Caco-2 (cell line): ENCODE measurements around the gene TSPAN5. TPM values are rescaled to one million over a fixed set of nuclear protein-coding genes. Genes with fewer than 3 reads are reported as not detected.

Source experiments
- BruUV-seq: library from RNA; stranded (reverse); fragments of 400-500 nt; replicated peaks from 2 replicates; lab custom pipeline; 2021; lab: Mats Ljungman, UMichigan
- CTCF ChIA-PET: fragments of 300-600 bp; sonication (Branson Sonifier 250); formaldehyde crosslinking; loops from one replicate; lab custom pipeline; 2022; ENCODE audit warnings: antibody characterized with exemption; lab: Charles Lee
- POLR2A ChIA-PET: fragments of 300-600 bp; sonication (Branson Sonifier 250); formaldehyde crosslinking; loops from one replicate; lab custom pipeline; 2022; ENCODE audit warnings: antibody characterized with exemption; lab: Charles Lee
- DNase-seq, 2 experiments: peaks; one replicate each; pipeline versions ENCODE4 v3.0.0 to v3.0.0-alpha.2; 2020 to 2022
- H3K27me3 ChIP-seq: replicated peaks from 2 replicates; pipeline ENCODE4 v1.6.0; 2011; ENCODE audit warnings: low read length; ENCODE audit not compliant: control insufficient read depth, insufficient read depth
- H3K36me3 ChIP-seq: 2 replicates; pipeline ENCODE4 v1.5.1; 2011; ENCODE audit warnings: low read length; ENCODE audit not compliant: control insufficient read depth, insufficient read depth
- H3K4me1 ChIP-seq: fragments of 250-450 bp; sonication (Bioruptor Pico); 2 replicates; pipeline ENCODE4 v1.5.1; 2020; ENCODE audit warnings: mild to moderate bottlenecking
- H3K4me3 ChIP-seq: 2 replicates; pipeline ENCODE4 v1.5.1; 2011; ENCODE audit warnings: low read depth, mild to moderate bottlenecking, control low read depth, low read length
- H3K9me3 ChIP-seq: fragments of 250-450 bp; sonication (Bioruptor Pico); 2 replicates; pipeline ENCODE4 v1.5.1; 2020; ENCODE audit warnings: mild to moderate bottlenecking, moderate library complexity
- H3K27ac Mint-ChIP-seq: one replicate; pipeline ENCODE4 v1.8.0; 2022; ENCODE audit warnings: mixed read lengths; ENCODE audit not compliant: unreplicated experiment
- H3K27me3 Mint-ChIP-seq: one replicate; pipeline ENCODE4 v1.8.0; 2022; ENCODE audit warnings: mixed read lengths; ENCODE audit not compliant: insufficient read depth, unreplicated experiment
- H3K36me3 Mint-ChIP-seq: one replicate; pipeline ENCODE4 v1.8.0; 2022; ENCODE audit warnings: mild to moderate bottlenecking, mixed read lengths; ENCODE audit not compliant: insufficient read depth, unreplicated experiment
- H3K4me1 Mint-ChIP-seq: one replicate; pipeline ENCODE4 v1.8.0; 2022; ENCODE audit warnings: low read depth, mixed read lengths; ENCODE audit not compliant: unreplicated experiment
- H3K4me3 Mint-ChIP-seq: one replicate; pipeline ENCODE4 v1.8.0; 2022; ENCODE audit warnings: mild to moderate bottlenecking, moderate library complexity, mixed read lengths; ENCODE audit not compliant: unreplicated experiment
- H3K9me3 Mint-ChIP-seq: one replicate; pipeline ENCODE4 v1.8.0; 2022; ENCODE audit warnings: mixed read lengths; ENCODE audit not compliant: unreplicated experiment
- intact Hi-C: fragments of 100-400 bp; cut with micrococcal nuclease; formaldehyde crosslinking; loops from one replicate; pipeline ENCODE4 v1.10.0; 2022; ENCODE audit not compliant: unreplicated experiment
- total RNA-seq: library from RNA; stranded (reverse); gene quantifications from 2 replicates; pipeline ENCODE4 v1.2.3, GENCODE V29; 2022
- TF ChIP-seq, protein P1 (sequence below), 2 experiments: fragments of 200-600 bp in 1 of 2; IDR thresholded peaks; 1 replicate in 1 of 2; 2 replicates in 1 of 2; pipeline versions ENCODE4 v1.5.1 to v1.8.0; 2011 to 2022; ENCODE audit warnings: antibody characterized with exemption in 1 of 2, control low read depth in 1 of 2, inconsistent platforms in 1 of 2, low read depth in 1 of 2, low read length in 1 of 2, mild to moderate bottlenecking in 1 of 2, moderate library complexity in 1 of 2; ENCODE audit not compliant: insufficient read depth in 1 of 2, severe bottlenecking in 1 of 2, unreplicated experiment in 1 of 2

Gene TSPAN5
- total RNA-seq, 1 experiment from 2014 or later: 24.1 TPM

DNA sequence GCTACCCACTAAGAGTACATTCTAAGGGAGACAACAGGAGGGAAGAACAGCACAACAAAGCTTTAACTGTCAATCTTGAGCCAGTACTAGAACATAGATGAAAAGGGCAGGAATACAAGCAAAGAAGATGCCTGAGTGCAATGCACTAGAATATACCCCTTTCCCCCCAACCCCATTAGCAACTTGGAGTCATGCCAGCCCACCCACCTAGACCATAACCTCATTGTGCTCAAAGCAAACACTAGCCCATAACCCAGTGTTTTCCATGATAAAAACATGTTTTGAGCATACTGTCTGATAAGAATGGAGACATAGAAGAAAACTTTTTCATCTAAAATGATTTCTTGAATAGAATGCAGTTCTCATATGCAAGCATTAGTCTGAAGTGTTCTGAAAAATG lies 214.0 kb downstream of the TSPAN5 start:
- intact Hi-C loops: no loop called here
- Histone ChIP-seq H3K4me1 (no peaks in the 10 kb centered on the region), H3K4me3 (no peak overlapping the region), H3K9me3 (no peaks in the 10 kb centered on the region), H3K36me3 (no peaks in the 10 kb centered on the region), H3K27me3 (no peaks in the 10 kb centered on the region)
- no peak overlapping the region for H3K4me3 Mint-ChIP-seq
- H3K27me3 Mint-ChIP-seq: no peaks in the 10 kb centered on the region
- H3K4me1 Mint-ChIP-seq: peaks cover 7% of the 10 kb centered on the region
- TF ChIP-seq, protein P1, sequence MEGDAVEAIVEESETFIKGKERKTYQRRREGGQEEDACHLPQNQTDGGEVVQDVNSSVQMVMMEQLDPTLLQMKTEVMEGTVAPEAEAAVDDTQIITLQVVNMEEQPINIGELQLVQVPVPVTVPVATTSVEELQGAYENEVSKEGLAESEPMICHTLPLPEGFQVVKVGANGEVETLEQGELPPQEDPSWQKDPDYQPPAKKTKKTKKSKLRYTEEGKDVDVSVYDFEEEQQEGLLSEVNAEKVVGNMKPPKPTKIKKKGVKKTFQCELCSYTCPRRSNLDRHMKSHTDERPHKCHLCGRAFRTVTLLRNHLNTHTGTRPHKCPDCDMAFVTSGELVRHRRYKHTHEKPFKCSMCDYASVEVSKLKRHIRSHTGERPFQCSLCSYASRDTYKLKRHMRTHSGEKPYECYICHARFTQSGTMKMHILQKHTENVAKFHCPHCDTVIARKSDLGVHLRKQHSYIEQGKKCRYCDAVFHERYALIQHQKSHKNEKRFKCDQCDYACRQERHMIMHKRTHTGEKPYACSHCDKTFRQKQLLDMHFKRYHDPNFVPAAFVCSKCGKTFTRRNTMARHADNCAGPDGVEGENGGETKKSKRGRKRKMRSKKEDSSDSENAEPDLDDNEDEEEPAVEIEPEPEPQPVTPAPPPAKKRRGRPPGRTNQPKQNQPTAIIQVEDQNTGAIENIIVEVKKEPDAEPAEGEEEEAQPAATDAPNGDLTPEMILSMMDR (IDR thresholded peaks at IDR 0.05; ENCODE audit: insufficient read depth in 1 of 2, low read depth in 1 of 2, low read length in 1 of 2, severe bottlenecking in 1 of 2, unreplicated experiment in 1 of 2): no peak
- POLR2A ChIA-PET: no interaction called here
- CTCF ChIA-PET: no interaction called here
- BruUV-seq: no TSS peak
- H3K36me3 Mint-ChIP-seq: peaks cover 4% of the 10 kb centered on the region
- no peak overlapping the region for H3K27ac Mint-ChIP-seq
- no peak for DNase-seq
- no peaks in the 10 kb centered on the region for H3K9me3 Mint-ChIP-seq

DNA sequence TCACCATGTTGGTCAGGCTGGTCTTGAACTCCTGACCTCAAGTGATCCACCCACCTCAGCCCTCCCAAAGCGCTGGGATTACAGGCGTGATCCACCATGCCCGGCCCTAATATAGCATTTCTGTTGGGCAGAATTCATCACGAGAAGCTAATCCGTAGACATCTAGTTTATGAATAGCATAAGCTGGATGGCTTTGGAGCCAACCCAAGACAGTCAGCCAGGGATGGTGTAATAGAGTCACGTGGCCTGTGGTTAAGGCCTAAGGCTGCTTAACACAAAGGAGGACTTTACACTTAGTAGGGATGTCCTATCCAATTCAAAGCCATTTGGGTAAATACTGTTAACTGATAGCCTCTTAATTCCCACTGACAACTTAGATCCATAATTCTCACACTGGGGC lies 223.6 kb downstream of the TSPAN5 start:
- no peaks in the 10 kb centered on the region for H3K9me3 ChIP-seq
- Mint-ChIP-seq H3K9me3 (no peaks in the 10 kb centered on the region), H3K27me3 (no peaks in the 10 kb centered on the region), H3K4me3 (no peak overlapping the region), H3K4me1 (no peaks in the 10 kb centered on the region), H3K27ac (no peak overlapping the region), H3K36me3 (no peaks in the 10 kb centered on the region)
- H3K4me1 ChIP-seq: no peaks in the 10 kb centered on the region; the same call in 1 of the 2 replicates
- BruUV-seq: no TSS peak
- POLR2A ChIA-PET: no interaction called here
- CTCF ChIA-PET: no interaction called here
- intact Hi-C loops: no loop called here
- TF ChIP-seq, protein P1 (IDR thresholded peaks at IDR 0.05; ENCODE audit: insufficient read depth in 1 of 2, low read depth in 1 of 2, low read length in 1 of 2, severe bottlenecking in 1 of 2, unreplicated experiment in 1 of 2): no peak
- DNase-seq: no peak
- no peak overlapping the region for H3K4me3 ChIP-seq
- H3K27me3 ChIP-seq: no peaks in the 10 kb centered on the region
- H3K36me3 ChIP-seq: no peaks in the 10 kb centered on the region

GRCh38 chr4:98433691-98434090 lies 224.7 kb downstream of the TSPAN5 start:
- ChIA-PET POLR2A (no interaction called here), CTCF (no interaction called here)
- no peak for DNase-seq
- intact Hi-C loops: no loop called here
- Mint-ChIP-seq H3K4me3 (no peak overlapping the region), H3K36me3 (no peaks in the 10 kb centered on the region), H3K27ac (no peak overlapping the region), H3K4me1 (no peaks in the 10 kb centered on the region), H3K27me3 (no peaks in the 10 kb centered on the region), H3K9me3 (no peaks in the 10 kb centered on the region)
- no peaks in the 10 kb centered on the region for H3K36me3 ChIP-seq
- H3K4me3 ChIP-seq: no peak overlapping the region
- H3K27me3 ChIP-seq: no peaks in the 10 kb centered on the region
- no peaks in the 10 kb centered on the region; the same call in 1 of the 2 replicates for H3K4me1 ChIP-seq
- no TSS peak for BruUV-seq
- no peaks in the 10 kb centered on the region for H3K9me3 ChIP-seq
- TF ChIP-seq, protein P1 (IDR thresholded peaks at IDR 0.05; ENCODE audit: insufficient read depth in 1 of 2, low read depth in 1 of 2, low read length in 1 of 2, severe bottlenecking in 1 of 2, unreplicated experiment in 1 of 2): no peak
